ENCODE measurements around the gene MT1A. TPM values are rescaled to one million over a fixed set of nuclear protein-coding genes. Genes with fewer than 3 reads are reported as not detected.

The MT1A gene
- polyA plus RNA-seq, 1 donor (not counting 4 experiments of a cell fraction or from before 2014, with no cell fraction given): not detected

DNA sequence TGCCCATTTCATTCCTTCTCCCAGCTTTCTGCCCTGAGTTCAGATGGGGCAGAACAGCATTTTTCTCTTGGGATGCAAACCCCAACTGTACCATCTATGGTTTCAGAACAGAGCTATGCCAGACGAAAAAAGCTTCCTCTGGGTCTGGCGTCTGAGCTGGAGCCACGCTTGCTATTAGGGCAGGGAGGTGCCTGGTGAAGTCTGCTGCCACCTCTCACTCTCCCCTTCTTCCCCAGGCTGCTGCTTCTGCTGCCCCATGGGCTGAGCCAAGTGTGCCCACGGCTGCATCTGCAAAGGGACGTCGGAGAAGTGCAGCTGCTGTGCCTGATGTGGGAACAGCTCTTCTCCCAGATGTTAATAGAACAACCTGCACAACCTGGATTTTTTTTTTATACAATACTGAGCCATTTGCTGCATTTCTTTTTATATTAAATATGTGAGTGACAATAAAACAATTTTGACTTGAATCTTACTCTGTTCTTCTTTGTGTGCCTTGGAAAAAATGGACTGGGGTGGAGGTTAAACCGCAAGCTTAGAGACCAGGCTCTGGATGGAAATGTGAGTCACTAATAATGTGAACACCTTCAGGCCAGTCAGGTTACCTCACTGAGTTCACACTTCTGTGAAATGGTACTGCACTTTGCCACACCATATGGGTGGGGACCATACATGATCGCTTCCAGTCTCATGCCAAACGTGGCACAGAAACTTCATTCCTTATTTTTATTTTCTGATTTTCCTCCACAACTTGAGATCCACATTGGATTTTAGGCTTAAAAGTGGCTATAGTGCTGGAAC lies 1.7 kb upstream of the MT1A start:
- no peaks in the 10 kb centered on the region for H3K36me3 ChIP-seq (ENCODE audit: control insufficient read depth in 2 of 2, extremely low read depth in 1 of 2, insufficient read depth in 2 of 2, low read length in 2 of 2)
- H3K4me3 ChIP-seq (ENCODE audit: control insufficient read depth in 2 of 3, extremely low read depth in 1 of 3, insufficient read depth in 2 of 3, low read depth in 1 of 3, low read length in 3 of 3): no peak overlapping the region
- H3K9ac ChIP-seq (ENCODE audit: control insufficient read depth, extremely low read depth, insufficient read depth, low read length): no peak overlapping the region
- H3K79me2 ChIP-seq (ENCODE audit: control insufficient read depth, insufficient read depth, low read length): no peaks in the 10 kb centered on the region
- H3K4me2 ChIP-seq (ENCODE audit: control insufficient read depth, extremely low read depth, insufficient read depth, low read depth, low read length): no peak overlapping the region
- DNase-seq (ENCODE audit: low read depth, low spot score) (no peak), FAIRE-seq (no peak)
- no peak overlapping the region for H3K27ac ChIP-seq (ENCODE audit: control insufficient read depth, insufficient read depth, low read length)
- H2AFZ ChIP-seq (ENCODE audit: control insufficient read depth, low read length): no peak overlapping the region
- no peaks in the 10 kb centered on the region for H3K9me3 ChIP-seq (ENCODE audit: control insufficient read depth, low read depth, low read length)
- peaks cover 4% of the 10 kb centered on the region for H3K4me1 ChIP-seq (ENCODE audit: control insufficient read depth, extremely low read depth, insufficient read depth, low read length)
- H3K9me1 ChIP-seq (ENCODE audit: control insufficient read depth, extremely low read depth, insufficient read depth, low read length): no peaks in the 10 kb centered on the region
- dilution Hi-C loops (cut with MboI; ENCODE audit: extremely low pct_ligation_motif_present, low sequenced_read_pairs): no loop called here
- no peak for TF ChIP-seq EZH2 (IDR thresholded peaks at IDR 0.05; ENCODE audit: low read length)
- TF ChIP-seq, protein P1, sequence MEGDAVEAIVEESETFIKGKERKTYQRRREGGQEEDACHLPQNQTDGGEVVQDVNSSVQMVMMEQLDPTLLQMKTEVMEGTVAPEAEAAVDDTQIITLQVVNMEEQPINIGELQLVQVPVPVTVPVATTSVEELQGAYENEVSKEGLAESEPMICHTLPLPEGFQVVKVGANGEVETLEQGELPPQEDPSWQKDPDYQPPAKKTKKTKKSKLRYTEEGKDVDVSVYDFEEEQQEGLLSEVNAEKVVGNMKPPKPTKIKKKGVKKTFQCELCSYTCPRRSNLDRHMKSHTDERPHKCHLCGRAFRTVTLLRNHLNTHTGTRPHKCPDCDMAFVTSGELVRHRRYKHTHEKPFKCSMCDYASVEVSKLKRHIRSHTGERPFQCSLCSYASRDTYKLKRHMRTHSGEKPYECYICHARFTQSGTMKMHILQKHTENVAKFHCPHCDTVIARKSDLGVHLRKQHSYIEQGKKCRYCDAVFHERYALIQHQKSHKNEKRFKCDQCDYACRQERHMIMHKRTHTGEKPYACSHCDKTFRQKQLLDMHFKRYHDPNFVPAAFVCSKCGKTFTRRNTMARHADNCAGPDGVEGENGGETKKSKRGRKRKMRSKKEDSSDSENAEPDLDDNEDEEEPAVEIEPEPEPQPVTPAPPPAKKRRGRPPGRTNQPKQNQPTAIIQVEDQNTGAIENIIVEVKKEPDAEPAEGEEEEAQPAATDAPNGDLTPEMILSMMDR (optimal IDR thresholded peaks at IDR 0.05 in 1 of 3, IDR thresholded peaks at IDR 0.05 in 1 of 3, conservative IDR thresholded peaks at IDR 0.05 in 1 of 3; ENCODE audit: extremely low read depth in 1 of 3, insufficient read depth in 2 of 3, low read length in 3 of 3): no peak
- H3K27me3 ChIP-seq (ENCODE audit: control insufficient read depth, extremely low read depth, insufficient read depth, low read length): peaks cover 59% of the 10 kb centered on the region
- H4K20me1 ChIP-seq (ENCODE audit: control insufficient read depth, extremely low read depth, insufficient read depth, low read length): no peaks in the 10 kb centered on the region

DNA sequence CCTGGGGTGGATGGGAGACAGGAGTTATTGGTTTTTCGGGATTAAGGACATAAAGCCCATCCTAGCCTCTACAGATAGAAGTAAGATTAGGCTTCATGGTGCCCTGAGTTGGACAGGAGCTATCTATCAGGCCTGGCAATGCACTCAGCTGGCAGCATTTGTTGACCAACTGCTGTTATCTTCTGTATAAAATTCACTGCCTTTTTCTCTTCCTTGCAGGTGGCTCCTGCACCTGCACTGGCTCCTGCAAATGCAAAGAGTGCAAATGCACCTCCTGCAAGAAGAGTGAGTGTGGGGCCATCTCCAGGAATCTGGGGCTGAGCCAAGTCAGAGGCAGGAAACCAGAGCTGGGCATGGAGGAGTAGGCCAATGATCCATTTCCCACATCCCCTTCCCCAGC lies 579 bp downstream of the MT1A start:
- Histone ChIP-seq H2AFZ (ENCODE audit: control insufficient read depth, low read length) (no peak overlapping the region), H3K27me3 (ENCODE audit: control insufficient read depth, extremely low read depth, insufficient read depth, low read length) (peaks cover 42% of the 10 kb centered on the region), H3K4me3 (ENCODE audit: control insufficient read depth in 2 of 3, extremely low read depth in 1 of 3, insufficient read depth in 2 of 3, low read depth in 1 of 3, low read length in 3 of 3) (no peak overlapping the region), H4K20me1 (ENCODE audit: control insufficient read depth, extremely low read depth, insufficient read depth, low read length) (no peaks in the 10 kb centered on the region), H3K9me1 (ENCODE audit: control insufficient read depth, extremely low read depth, insufficient read depth, low read length) (no peaks in the 10 kb centered on the region), H3K27ac (ENCODE audit: control insufficient read depth, insufficient read depth, low read length) (no peak overlapping the region), H3K79me2 (ENCODE audit: control insufficient read depth, insufficient read depth, low read length) (no peaks in the 10 kb centered on the region), H3K4me1 (ENCODE audit: control insufficient read depth, extremely low read depth, insufficient read depth, low read length) (peaks cover 4% of the 10 kb centered on the region), H3K36me3 (ENCODE audit: control insufficient read depth in 2 of 2, extremely low read depth in 1 of 2, insufficient read depth in 2 of 2, low read length in 2 of 2) (no peaks in the 10 kb centered on the region), H3K9ac (ENCODE audit: control insufficient read depth, extremely low read depth, insufficient read depth, low read length) (no peak overlapping the region), H3K9me3 (ENCODE audit: control insufficient read depth, low read depth, low read length) (no peaks in the 10 kb centered on the region), H3K4me2 (ENCODE audit: control insufficient read depth, extremely low read depth, insufficient read depth, low read depth, low read length) (no peak overlapping the region)
- no peak for TF ChIP-seq EZH2 (IDR thresholded peaks at IDR 0.05; ENCODE audit: low read length)
- TF ChIP-seq, protein P1 (optimal IDR thresholded peaks at IDR 0.05 in 1 of 3, IDR thresholded peaks at IDR 0.05 in 1 of 3, conservative IDR thresholded peaks at IDR 0.05 in 1 of 3; ENCODE audit: extremely low read depth in 1 of 3, insufficient read depth in 2 of 3, low read length in 3 of 3): no peak
- dilution Hi-C loops (cut with MboI; ENCODE audit: extremely low pct_ligation_motif_present, low sequenced_read_pairs): no loop called here
- DNase-seq (ENCODE audit: low read depth, low spot score) (no peak), FAIRE-seq (no peak)

All from keratinocyte (primary cell).